BE2C (cell line): ENCODE measurements around the gene TIMM17A.

Experiments
- DNase-seq: peaks from one replicate; pipeline ENCODE4 v3.0.0-alpha.2; 2020
- H3K27me3 ChIP-seq: fragments of 250-450 bp; sonication (Bioruptor Pico); 2 replicates; pipeline ENCODE4 v1.5.1; 2020; ENCODE audit warnings: mild to moderate bottlenecking
- H3K36me3 ChIP-seq: fragments of 250-450 bp; sonication (Bioruptor Pico); 2 replicates; pipeline ENCODE4 v1.5.1; 2020; ENCODE audit warnings: mild to moderate bottlenecking
- H3K4me1 ChIP-seq: fragments of 250-450 bp; sonication (Bioruptor Pico); 2 replicates; pipeline ENCODE4 v1.5.1; 2020
- H3K4me3 ChIP-seq: 2 replicates; pipeline ENCODE4 v1.5.1; 2011; ENCODE audit warnings: low read depth, low read length
- H3K9me3 ChIP-seq: fragments of 250-450 bp; sonication (Bioruptor Pico); 2 replicates; pipeline ENCODE4 v1.5.1; 2020
- TF ChIP-seq, protein P1 (sequence below): IDR thresholded peaks from 2 replicates; pipeline ENCODE4 v1.5.1; 2012; ENCODE audit warnings: mild to moderate bottlenecking, low read depth, low read length

The TIMM17A gene

DNA sequence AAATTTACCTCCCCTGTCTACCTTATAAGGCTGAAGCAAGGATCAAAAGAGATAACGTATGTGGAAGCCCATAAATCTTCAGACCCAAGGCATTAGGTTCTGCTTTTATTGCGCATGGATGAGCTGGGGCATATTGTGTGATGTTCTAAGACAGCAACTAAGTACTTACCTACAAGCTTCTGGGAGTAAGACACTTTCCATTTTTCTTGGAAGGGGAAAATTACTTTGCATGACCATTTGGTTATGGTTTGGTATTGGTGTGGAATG lies 30.1 kb upstream of the TIMM17A start:
- Histone ChIP-seq H3K27me3 (no peaks in the 10 kb centered on the region), H3K4me1 (no peaks in the 10 kb centered on the region), H3K36me3 (no peaks in the 10 kb centered on the region), H3K4me3 (no peak overlapping the region), H3K9me3 (no peaks in the 10 kb centered on the region)
- TF ChIP-seq, protein P1, sequence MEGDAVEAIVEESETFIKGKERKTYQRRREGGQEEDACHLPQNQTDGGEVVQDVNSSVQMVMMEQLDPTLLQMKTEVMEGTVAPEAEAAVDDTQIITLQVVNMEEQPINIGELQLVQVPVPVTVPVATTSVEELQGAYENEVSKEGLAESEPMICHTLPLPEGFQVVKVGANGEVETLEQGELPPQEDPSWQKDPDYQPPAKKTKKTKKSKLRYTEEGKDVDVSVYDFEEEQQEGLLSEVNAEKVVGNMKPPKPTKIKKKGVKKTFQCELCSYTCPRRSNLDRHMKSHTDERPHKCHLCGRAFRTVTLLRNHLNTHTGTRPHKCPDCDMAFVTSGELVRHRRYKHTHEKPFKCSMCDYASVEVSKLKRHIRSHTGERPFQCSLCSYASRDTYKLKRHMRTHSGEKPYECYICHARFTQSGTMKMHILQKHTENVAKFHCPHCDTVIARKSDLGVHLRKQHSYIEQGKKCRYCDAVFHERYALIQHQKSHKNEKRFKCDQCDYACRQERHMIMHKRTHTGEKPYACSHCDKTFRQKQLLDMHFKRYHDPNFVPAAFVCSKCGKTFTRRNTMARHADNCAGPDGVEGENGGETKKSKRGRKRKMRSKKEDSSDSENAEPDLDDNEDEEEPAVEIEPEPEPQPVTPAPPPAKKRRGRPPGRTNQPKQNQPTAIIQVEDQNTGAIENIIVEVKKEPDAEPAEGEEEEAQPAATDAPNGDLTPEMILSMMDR = no peak
- no peak for DNase-seq

DNA sequence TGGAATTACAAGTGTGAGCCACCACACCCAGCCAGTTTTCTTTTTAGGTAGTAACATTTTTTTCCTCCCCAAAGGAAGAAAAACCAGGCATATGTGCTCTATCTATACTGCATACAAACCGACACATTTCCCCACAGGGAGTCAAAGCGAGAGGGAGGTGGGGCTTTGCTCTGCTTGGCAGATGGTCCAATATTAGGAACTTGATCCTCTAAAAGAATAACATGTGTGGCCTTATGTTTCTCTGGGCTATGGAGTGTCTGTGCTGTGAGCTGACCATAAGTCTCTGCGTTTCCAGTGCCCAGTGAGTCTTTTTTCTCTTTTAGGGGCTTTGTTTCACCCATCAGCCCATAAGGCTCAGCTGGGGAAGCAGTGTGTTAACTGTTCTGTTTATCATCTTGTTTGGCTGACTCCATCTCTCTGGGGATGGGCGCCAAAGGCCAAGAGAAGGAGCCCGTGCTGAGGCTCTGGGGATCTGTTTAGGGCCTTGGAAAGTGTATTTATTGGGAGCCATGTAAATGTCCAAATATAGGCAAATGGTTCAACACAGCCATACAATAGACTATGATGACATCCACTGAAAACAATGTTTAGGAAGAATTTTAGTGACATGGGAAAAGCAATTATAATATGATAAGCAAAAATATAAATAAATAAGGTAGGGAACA lies 29.2 kb upstream of the TIMM17A start:
- H3K9me3 ChIP-seq = no peaks in the 10 kb centered on the region
- TF ChIP-seq, protein P1 = no peak
- H3K4me1 ChIP-seq = no peaks in the 10 kb centered on the region
- H3K36me3 ChIP-seq = no peaks in the 10 kb centered on the region
- H3K4me3 ChIP-seq = no peak overlapping the region
- no peaks in the 10 kb centered on the region for H3K27me3 ChIP-seq
- no peak for DNase-seq

DNA sequence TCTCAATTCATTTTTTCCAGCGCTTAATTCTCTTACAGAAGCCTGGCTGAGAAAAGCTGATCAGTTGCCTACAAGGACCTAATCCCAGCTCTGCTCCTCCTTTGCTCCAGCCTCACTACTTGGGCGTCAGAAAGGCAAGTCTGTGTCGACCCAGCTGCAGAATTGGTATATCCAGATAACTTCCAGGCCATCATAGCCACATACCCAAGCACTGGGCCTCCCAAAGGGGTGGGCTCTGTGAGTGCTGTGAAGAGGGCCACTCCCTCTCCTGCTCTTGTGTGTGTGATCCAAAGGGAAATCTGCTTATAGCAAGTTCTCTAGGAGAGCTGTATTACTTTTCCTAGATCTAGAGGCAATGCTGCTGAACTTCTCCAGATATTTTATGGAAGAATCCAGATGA lies 27.0 kb upstream of the TIMM17A start:
- H3K4me3 ChIP-seq = no peak overlapping the region
- H3K4me1 ChIP-seq = no peaks in the 10 kb centered on the region
- DNase-seq = no peak
- TF ChIP-seq, protein P1 = no peak
- H3K9me3 ChIP-seq = no peaks in the 10 kb centered on the region
- H3K27me3 ChIP-seq = no peaks in the 10 kb centered on the region
- no peaks in the 10 kb centered on the region for H3K36me3 ChIP-seq

DNA sequence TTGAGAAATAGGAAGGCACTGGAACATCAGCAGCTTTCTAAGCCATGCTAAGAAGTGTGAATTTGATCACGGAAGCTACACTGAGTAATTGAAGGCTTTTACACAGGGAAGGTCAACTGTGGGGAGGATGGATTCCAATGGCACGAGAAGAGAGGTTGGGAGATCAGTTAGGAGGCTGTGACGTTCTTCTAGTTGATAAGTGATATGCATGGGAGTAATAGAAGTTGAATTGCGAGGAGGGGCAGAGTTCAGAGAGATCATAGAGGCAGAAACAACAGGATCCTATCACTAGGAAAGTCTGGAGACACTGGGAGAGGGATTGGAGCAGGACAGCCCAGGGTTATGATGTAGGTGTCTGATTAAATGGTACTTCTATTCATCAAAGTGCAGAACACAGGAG lies 25.2 kb upstream of the TIMM17A start:
- Histone ChIP-seq H3K4me3 (no peak overlapping the region), H3K36me3 (no peaks in the 10 kb centered on the region), H3K9me3 (no peaks in the 10 kb centered on the region), H3K27me3 (no peaks in the 10 kb centered on the region), H3K4me1 (no peaks in the 10 kb centered on the region)
- TF ChIP-seq, protein P1 = no peak
- DNase-seq = no peak

DNA sequence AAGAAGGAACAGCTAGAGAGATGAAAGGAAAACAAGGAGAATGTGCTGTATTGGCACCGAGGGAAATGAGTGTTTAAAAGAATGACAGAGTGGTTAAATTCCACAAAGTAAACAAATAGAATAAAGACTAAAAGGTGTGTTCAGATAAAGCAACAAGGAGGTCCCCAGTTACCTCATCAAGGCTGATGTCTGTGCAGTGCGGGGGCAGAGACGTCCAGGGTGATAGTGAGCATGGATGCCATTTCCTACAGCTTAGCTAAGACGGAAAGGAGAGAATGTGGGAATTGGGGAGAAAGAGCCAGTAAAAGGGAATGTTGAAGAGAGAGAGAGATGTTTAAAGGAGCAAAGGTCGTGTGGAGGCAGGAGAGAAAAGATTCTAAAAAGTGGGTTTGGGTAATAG lies 24.5 kb upstream of the TIMM17A start:
- Histone ChIP-seq H3K27me3 (no peaks in the 10 kb centered on the region), H3K36me3 (no peaks in the 10 kb centered on the region), H3K4me1 (no peaks in the 10 kb centered on the region), H3K4me3 (no peak overlapping the region), H3K9me3 (no peaks in the 10 kb centered on the region)
- TF ChIP-seq, protein P1 = no peak
- DNase-seq = no peak

DNA sequence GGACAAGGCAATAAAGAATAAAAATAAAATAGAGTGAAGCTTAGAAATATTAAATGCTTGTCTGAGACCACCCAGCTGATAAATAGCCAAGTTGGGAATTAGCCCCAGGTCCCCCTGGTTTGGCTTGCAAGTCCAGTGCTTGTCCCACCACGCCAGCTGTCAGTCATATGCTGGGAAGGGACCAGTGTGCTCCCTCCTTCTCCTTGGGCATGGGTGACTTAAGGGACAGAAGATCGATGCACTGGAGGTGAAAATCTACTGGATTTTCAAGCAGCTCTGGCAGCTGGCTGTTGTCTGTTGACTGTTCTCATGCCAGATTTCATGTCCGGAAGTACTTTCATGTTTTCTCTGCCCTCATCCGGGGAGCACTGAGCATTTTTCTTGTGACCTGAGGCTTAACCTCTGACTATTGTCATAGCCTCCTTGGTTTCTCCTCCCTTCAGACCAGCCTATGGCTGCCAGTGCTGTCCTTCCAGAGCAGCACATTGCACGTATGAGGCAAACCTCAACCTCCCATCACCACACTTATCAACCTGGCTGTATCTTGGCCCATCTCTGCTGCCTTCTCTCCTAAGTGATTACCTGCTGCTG lies 21.4 kb upstream of the TIMM17A start:
- no peaks in the 10 kb centered on the region for H3K36me3 ChIP-seq
- no peaks in the 10 kb centered on the region for H3K27me3 ChIP-seq
- DNase-seq = no peak
- TF ChIP-seq, protein P1 = no peak
- H3K4me1 ChIP-seq = no peaks in the 10 kb centered on the region
- no peaks in the 10 kb centered on the region for H3K9me3 ChIP-seq
- H3K4me3 ChIP-seq = no peak overlapping the region
